ENCODE measurements around the gene AKAP11.

AKAP11 gene

GRCh38 chr13:42345367-42345766, 73.4 kb downstream of the AKAP11 start:
- DNase-seq = no peak

- no peak for DNase-seq
Observed at GRCh38 chr13:42348576-42348975, 76.6 kb downstream of the AKAP11 start.

- DNase-seq = peak; percentile 81 to 88
Observed at GRCh38 chr13:42350141-42350540, 78.2 kb downstream of the AKAP11 start.

GRCh38 chr13:42354241-42355091, 82.5 kb downstream of the AKAP11 start:
- no peak for DNase-seq

- DNase-seq = no peak
Observed at GRCh38 chr13:42355092-42355485, 83.1 kb downstream of the AKAP11 start.

- DNase-seq = no peak
Observed at GRCh38 chr13:42355491-42356183, 83.7 kb downstream of the AKAP11 start.

- no peak for DNase-seq
Observed at GRCh38 chr13:42356184-42356575, 84.2 kb downstream of the AKAP11 start.

- DNase-seq = no peak
Observed at GRCh38 chr13:42360046-42360574, 88.2 kb downstream of the AKAP11 start.

GRCh38 chr13:42361701-42362100, 89.7 kb downstream of the AKAP11 start:
- DNase-seq = no peak

GRCh38 chr13:42363941-42364612, 92.1 kb downstream of the AKAP11 start:
- no peak for DNase-seq

GRCh38 chr13:42364613-42365000, 92.7 kb downstream of the AKAP11 start:
- no peak for DNase-seq

GRCh38 chr13:42367831-42368230, 95.9 kb downstream of the AKAP11 start:
- DNase-seq = no peak

GRCh38 chr13:42369071-42369797, 97.3 kb downstream of the AKAP11 start:
- DNase-seq = no peak

- no peak for DNase-seq
Observed at GRCh38 chr13:42370229-42370628, 98.3 kb downstream of the AKAP11 start.

Data from NCI-H526 (cell line).